ENCODE results near the gene GRM8. TPM values are rescaled to one million over a fixed set of nuclear protein-coding genes. Genes with fewer than 3 reads are reported as not detected.

The GRM8 gene
- total RNA-seq, 1 donor from 2014 or later = 1.8 TPM

- intact Hi-C loops (cut with DNase I) = loop anchor here (2.0 kb wide), 1 partner anchor 15 kb away; no protein-coding TSS in a partner anchor
- ATAC-seq (no peak), DNase-seq (ENCODE audit: low spot score) (no peak)
Observed at GRCh38 chr7:126445991-126446390, 806.8 kb downstream of the GRM8 start.

GRCh38 chr7:126443951-126444350, 808.8 kb downstream of the GRM8 start:
- intact Hi-C loops (cut with DNase I) = no loop called here
- DNase-seq (ENCODE audit: low spot score) (no peak), ATAC-seq (no peak)

- ATAC-seq (no peak), DNase-seq (ENCODE audit: low spot score) (no peak)
- intact Hi-C loops (cut with DNase I) = no loop called here
Observed at GRCh38 chr7:126442908-126443307, 809.8 kb downstream of the GRM8 start.

- intact Hi-C loops (cut with DNase I) = no loop called here
- ATAC-seq = no peak
Observed at GRCh38 chr7:126441745-126442144, 811.0 kb downstream of the GRM8 start.

GRCh38 chr7:126440542-126440941, 812.2 kb downstream of the GRM8 start:
- DNase-seq (ENCODE audit: low spot score) (no peak), ATAC-seq (no peak)
- intact Hi-C loops (cut with DNase I) = no loop called here

More at GRCh38 chr7:126441745-126442144, 811.0 kb downstream of the GRM8 start:
- no peak for DNase-seq (ENCODE audit: low spot score)

GRCh38 chr7:126436213-126436868, 816.4 kb downstream of the GRM8 start:
- no peak for ATAC-seq
- intact Hi-C loops (cut with DNase I) = no loop called here
- no peak for DNase-seq (ENCODE audit: low spot score)

GRCh38 chr7:126426652-126427051, 826.1 kb downstream of the GRM8 start:
- ATAC-seq (no peak), DNase-seq (ENCODE audit: low spot score) (no peak)
- intact Hi-C loops (cut with DNase I) = no loop called here

- ATAC-seq (no peak), DNase-seq (ENCODE audit: low spot score) (no peak)
- intact Hi-C loops (cut with DNase I) = no loop called here
Observed at GRCh38 chr7:126424985-126425384, 827.8 kb downstream of the GRM8 start.

GRCh38 chr7:126419047-126419446, 833.7 kb downstream of the GRM8 start:
- intact Hi-C loops (cut with DNase I) = no loop called here
- DNase-seq (ENCODE audit: low spot score) = no peak
- ATAC-seq = no peak

- DNase-seq (ENCODE audit: low spot score) (no peak), ATAC-seq (no peak)
- intact Hi-C loops (cut with DNase I) = no loop called here
Observed at GRCh38 chr7:126411821-126412383, 840.8 kb downstream of the GRM8 start.

GRCh38 chr7:126411032-126411820, 841.5 kb downstream of the GRM8 start:
- no peak for ATAC-seq
- no peak for DNase-seq (ENCODE audit: low spot score)
- intact Hi-C loops (cut with DNase I) = no loop called here

GRCh38 chr7:126403040-126403439, 849.7 kb downstream of the GRM8 start:
- intact Hi-C loops (cut with DNase I) = no loop called here
- DNase-seq (ENCODE audit: low spot score) = no peak

GRCh38 chr7:126401918-126402317, 850.8 kb downstream of the GRM8 start:
- intact Hi-C loops (cut with DNase I) = no loop called here
- DNase-seq (ENCODE audit: low spot score) = no peak
- no peak for ATAC-seq

More at GRCh38 chr7:126403040-126403439, 849.7 kb downstream of the GRM8 start:
- ATAC-seq = no peak

GRCh38 chr7:126398851-126399529, 853.8 kb downstream of the GRM8 start:
- ATAC-seq (no peak), DNase-seq (ENCODE audit: low spot score) (no peak)
- intact Hi-C loops (cut with DNase I) = no loop called here

GRCh38 chr7:126398285-126398684, 854.5 kb downstream of the GRM8 start:
- DNase-seq (ENCODE audit: low spot score) = no peak
- no peak for ATAC-seq
- intact Hi-C loops (cut with DNase I) = no loop called here

GRCh38 chr7:126394406-126394805, 858.3 kb downstream of the GRM8 start:
- no peak for ATAC-seq
- intact Hi-C loops (cut with DNase I) = no loop called here
- DNase-seq (ENCODE audit: low spot score) = no peak

Data from sciatic nerve (tissue), 2 donors.